SK-MEL-5 (cell line): ENCODE results near the gene GABRR1. TPM values are rescaled to one million over a fixed set of nuclear protein-coding genes. Genes with fewer than 3 reads are reported as not detected.

Experiments used
- DNase-seq: peaks from one replicate; pipeline ENCODE4 v3.0.0-alpha.2; 2016; ENCODE audit warnings: low read depth, low spot score
- in situ Hi-C: cut with HindIII; loops from 2 replicates; pipeline ENCODE4 v1.10.0; 2016; ENCODE audit warnings: low sequenced_read_pairs, high pct_unique_total_duplicates, low pct_unique_long_range_greater_than_20kb
- polyA plus RNA-seq, 2 experiments: library from polyadenylated mRNA; depleted of rRNA; stranded (reverse); fragments of >200 nt; gene quantifications; 2 replicates each; pipeline ENCODE4 v1.2.3, GENCODE V29; 2015
- total RNA-seq: library from RNA; depleted of rRNA; stranded (reverse); fragments of >200 nt; shearing (Covaris generic); gene quantifications from 2 replicates; pipeline ENCODE4 v1.2.3, GENCODE V29; 2014; rRNA removed

Gene GABRR1
- not detected in 2 replicates for total RNA-seq
- polyA plus RNA-seq (2015; cell fraction: cytosol; rRNA removed), result not detected in 2 replicates
- not detected in 2 replicates for polyA plus RNA-seq (2015; cell fraction: nucleus; rRNA removed)

GRCh38 chr6:89217299-89217910 lies at the start of gene GABRR1:
GABRR1 (minus strand) TSS chr6:89217358; CDS start chr6:89217322, 36 bp downstream.
- DNase-seq, result no peak
- in situ Hi-C loops, result no loop called here

- DNase-seq, result no peak
- in situ Hi-C loops, result no loop called here
These were observed 47.1 kb upstream of the GABRR1 start for GRCh38 chr6:89264296-89264695.

GRCh38 chr6:89260832-89261231 lies 43.7 kb upstream of the GABRR1 start:
- DNase-seq, result peak; percentile 21
- in situ Hi-C loops, result no loop called here

GRCh38 chr6:89260310-89260709 lies 43.2 kb upstream of the GABRR1 start:
- no peak for DNase-seq
- in situ Hi-C loops, result no loop called here

GRCh38 chr6:89258912-89259311 lies 41.8 kb upstream of the GABRR1 start:
- no peak for DNase-seq
- in situ Hi-C loops, result no loop called here

- no peak for DNase-seq
- in situ Hi-C loops, result no loop called here
These were observed 40.6 kb upstream of the GABRR1 start for GRCh38 chr6:89257781-89258180.

GRCh38 chr6:89257346-89257745 lies 40.2 kb upstream of the GABRR1 start:
- no peak for DNase-seq
- in situ Hi-C loops, result no loop called here

GRCh38 chr6:89255417-89255816 lies 38.3 kb upstream of the GABRR1 start:
- in situ Hi-C loops, result no loop called here
- DNase-seq, result no peak

- in situ Hi-C loops, result no loop called here
- no peak for DNase-seq
These were observed 37.4 kb upstream of the GABRR1 start for GRCh38 chr6:89254569-89254968.

- in situ Hi-C loops, result no loop called here
- DNase-seq, result no peak
These were observed 35.7 kb upstream of the GABRR1 start for GRCh38 chr6:89252907-89253306.

- DNase-seq, result no peak
- in situ Hi-C loops, result no loop called here
These were observed 34.8 kb upstream of the GABRR1 start for GRCh38 chr6:89251976-89252375.

GRCh38 chr6:89251170-89251569 lies 34.0 kb upstream of the GABRR1 start:
- in situ Hi-C loops, result no loop called here
- no peak for DNase-seq

GRCh38 chr6:89250239-89250638 lies 33.1 kb upstream of the GABRR1 start:
- in situ Hi-C loops, result no loop called here

GRCh38 chr6:89244241-89244985 lies 27.3 kb upstream of the GABRR1 start:
- no peak for DNase-seq
- in situ Hi-C loops, result no loop called here

More at GRCh38 chr6:89250239-89250638, 33.1 kb upstream of the GABRR1 start:
- peak; percentile 11 for DNase-seq

GRCh38 chr6:89243331-89243629 lies 26.1 kb upstream of the GABRR1 start:
- DNase-seq, result no peak
- in situ Hi-C loops, result no loop called here

GRCh38 chr6:89242574-89243330 lies 25.6 kb upstream of the GABRR1 start:
- in situ Hi-C loops, result no loop called here
- peak; percentile 74 for DNase-seq

GRCh38 chr6:89239338-89239737 lies 22.2 kb upstream of the GABRR1 start:
- peak; percentile 56 for DNase-seq
- in situ Hi-C loops, result no loop called here

- in situ Hi-C loops, result no loop called here
- DNase-seq, result no peak
These were observed 20.0 kb upstream of the GABRR1 start for GRCh38 chr6:89237158-89237557.
